IMR-90 (cell line): ENCODE data around the gene SPARCL1. TPM values are rescaled to one million over a fixed set of nuclear protein-coding genes. Genes with fewer than 3 reads are reported as not detected.

ENCODE experiments used
- ATAC-seq: fragments of 200-7000 bp; cut with Tn5 transposase; 2 replicates; pipeline ENCODE4 v1.9.1; 2020; ENCODE audit warnings: low read depth, mild to moderate bottlenecking, moderate library complexity
- BruUV-seq: library from RNA; stranded (reverse); fragments of 400-500 nt; replicated peaks from 2 replicates; lab custom pipeline; 2021; lab: Mats Ljungman, UMichigan
- CTCF ChIA-PET: fragments of 300-600 bp; formaldehyde crosslinking; extraction: SDS; loops from one replicate; lab custom pipeline; 2021; ENCODE audit warnings: antibody characterized with exemption; lab: Yijun Ruan, JAX
- POLR2A ChIA-PET: fragments of 300-600 bp; sonication (Branson Sonifier 250); formaldehyde crosslinking; loops from one replicate; lab custom pipeline; 2022; ENCODE audit warnings: antibody characterized with exemption; ENCODE audit not compliant: unreplicated experiment; lab: Charles Lee
- DNase-seq: peaks from one replicate; pipeline ENCODE4 v3.0.0; 2013
- H2AFZ ChIP-seq: replicated peaks from 2 replicates; pipeline ENCODE3; 2013; ENCODE audit warnings: low read length, mild to moderate bottlenecking; ENCODE audit not compliant: poor library complexity
- H2AK5ac ChIP-seq: 2 replicates; pipeline ENCODE4 v1.6.1; 2013; ENCODE audit warnings: low read depth, low read length, inconsistent platforms
- H2AK9ac ChIP-seq: replicated peaks from 2 replicates; pipeline ENCODE3; 2013; ENCODE audit warnings: mild to moderate bottlenecking, low read depth, low read length, moderate library complexity; ENCODE audit not compliant: poor library complexity
- H2BK120ac ChIP-seq: 2 replicates; pipeline ENCODE4 v1.6.1; 2013; ENCODE audit warnings: low read depth, low read length, inconsistent platforms
- H2BK15ac ChIP-seq: 3 replicates; pipeline ENCODE4 v1.6.1; 2013; ENCODE audit warnings: low read depth, low read length, inconsistent platforms
- H2BK20ac ChIP-seq: 2 replicates; pipeline ENCODE4 v1.6.1; 2013; ENCODE audit warnings: low read depth, mild to moderate bottlenecking, inconsistent platforms, low read length, moderate library complexity
- H2BK5ac ChIP-seq: 2 replicates; pipeline ENCODE4 v1.6.1; 2013; ENCODE audit warnings: mild to moderate bottlenecking, low read depth, low read length, inconsistent platforms; ENCODE audit not compliant: poor library complexity, severe bottlenecking
- H3K14ac ChIP-seq: replicated peaks from 2 replicates; pipeline ENCODE4 v1.6.1; 2013; ENCODE audit warnings: low read depth, low read length, inconsistent platforms
- H3K18ac ChIP-seq: 2 replicates; pipeline ENCODE4 v1.6.1; 2013; ENCODE audit warnings: low read depth, low read length, control low read depth
- H3K23ac ChIP-seq: 2 replicates; pipeline ENCODE4 v1.6.1; 2013; ENCODE audit warnings: low read depth, low read length, inconsistent platforms
- H3K27ac ChIP-seq: 2 replicates; pipeline ENCODE4 v1.5.1; 2013; ENCODE audit warnings: mild to moderate bottlenecking, control low read depth, low read length; ENCODE audit not compliant: insufficient read depth
- H3K27me3 ChIP-seq: 2 replicates; pipeline ENCODE4 v1.6.1; 2013; ENCODE audit warnings: low read length; ENCODE audit not compliant: control insufficient read depth, insufficient read depth
- H3K36me3 ChIP-seq: 2 replicates; pipeline ENCODE4 v1.6.1; 2013; ENCODE audit warnings: low read length, mixed read lengths; ENCODE audit not compliant: control insufficient read depth, insufficient read depth
- H3K4ac ChIP-seq: 2 replicates; pipeline ENCODE4 v1.6.1; 2013; ENCODE audit warnings: low read depth, low read length, inconsistent platforms
- H3K4me1 ChIP-seq: 2 replicates; pipeline ENCODE4 v1.6.1; 2013; ENCODE audit warnings: low read length, mixed read lengths; ENCODE audit not compliant: control insufficient read depth, insufficient read depth
- H3K4me2 ChIP-seq: 2 replicates; pipeline ENCODE4 v1.6.1; 2013; ENCODE audit warnings: low read depth, mild to moderate bottlenecking, control low read depth, low read length, moderate library complexity
- H3K4me3 ChIP-seq: 2 replicates; pipeline ENCODE4 v1.5.1; 2013; ENCODE audit warnings: low read depth, mild to moderate bottlenecking, control low read depth, low read length, moderate library complexity; ENCODE audit not compliant: insufficient read depth
- H3K56ac ChIP-seq: 2 replicates; pipeline ENCODE4 v1.6.1; 2013; ENCODE audit warnings: low read length, inconsistent platforms; ENCODE audit not compliant: insufficient read depth; ENCODE audit errors: extremely low read depth
- H3K79me1 ChIP-seq, 2 experiments: 2 replicates each; pipeline ENCODE4 v1.6.1; 2013; ENCODE audit warnings: low read length in 2 of 2, inconsistent platforms in 1 of 2, low read depth in 1 of 2
- H3K9ac ChIP-seq: 2 replicates; pipeline ENCODE4 v1.6.1; 2013; ENCODE audit warnings: low read depth, low read length, control low read depth
- H3K9me1 ChIP-seq: 2 replicates; pipeline ENCODE4 v1.6.1; 2013; ENCODE audit warnings: low read length, inconsistent platforms; ENCODE audit not compliant: insufficient read depth
- H3K9me3 ChIP-seq: 2 replicates; pipeline ENCODE4 v1.6.1; 2013; ENCODE audit warnings: low read length; ENCODE audit not compliant: control insufficient read depth, insufficient read depth
- H4K20me1 ChIP-seq: 2 replicates; pipeline ENCODE4 v1.6.1; 2013; ENCODE audit warnings: low read length, inconsistent platforms; ENCODE audit not compliant: insufficient read depth
- H4K5ac ChIP-seq: 2 replicates; pipeline ENCODE4 v1.6.1; 2013; ENCODE audit warnings: mild to moderate bottlenecking, low read depth, low read length, control low read depth
- H4K8ac ChIP-seq, 2 experiments: 2 replicates each; pipeline ENCODE4 v1.6.1; 2013; ENCODE audit warnings: low read depth in 2 of 2, low read length in 2 of 2, control low read depth in 1 of 2, inconsistent platforms in 1 of 2
- H4K91ac ChIP-seq: 2 replicates; pipeline ENCODE4 v1.6.1; 2013; ENCODE audit warnings: low read depth, low read length, inconsistent platforms; ENCODE audit not compliant: insufficient read depth
- BHLHE40 ChIP-seq: fragments of 150-350 bp; IDR thresholded peaks from 2 replicates; pipeline ENCODE4 v1.6.1; 2016; ENCODE audit warnings: mild to moderate bottlenecking, low read depth, low read length
- CEBPB ChIP-seq: IDR thresholded peaks from 2 replicates; pipeline ENCODE4 v1.6.1; 2012; ENCODE audit warnings: low read depth, low read length, improper control_type of control experiment
- CHD1 ChIP-seq: IDR thresholded peaks from 2 replicates; pipeline ENCODE4 v1.6.1; 2012; ENCODE audit warnings: low read depth, low read length, improper control_type of control experiment
- FOS ChIP-seq: fragments of 150-350 bp; IDR thresholded peaks from 2 replicates; pipeline ENCODE4 v1.6.1; 2016; ENCODE audit warnings: low read depth, low read length
- MAZ ChIP-seq: IDR thresholded peaks from 2 replicates; pipeline ENCODE4 v1.6.1; 2012; ENCODE audit warnings: low read depth, mild to moderate bottlenecking, low read length, improper control_type of control experiment, moderate library complexity, borderline replicate concordance
- MXI1 ChIP-seq: IDR thresholded peaks from 2 replicates; pipeline ENCODE4 v1.6.1; 2012; ENCODE audit warnings: low read depth, mild to moderate bottlenecking, low read length, moderate library complexity, borderline replicate concordance
- NFE2L2 ChIP-seq: fragments of 150-350 bp; IDR thresholded peaks from 2 replicates; pipeline ENCODE4 v1.6.1; 2016; ENCODE audit warnings: low read depth, mild to moderate bottlenecking, low read length
- POLR2A ChIP-seq: IDR thresholded peaks from 2 replicates; pipeline ENCODE4 v1.6.1; 2012; ENCODE audit warnings: mild to moderate bottlenecking, low read depth, low read length
- RAD21 ChIP-seq: IDR thresholded peaks from 2 replicates; pipeline ENCODE4 v1.6.1; 2012; ENCODE audit warnings: low read length, improper control_type of control experiment
- RFX5 ChIP-seq: IDR thresholded peaks from 2 replicates; pipeline ENCODE4 v1.8.0; 2012; ENCODE audit warnings: low read depth, mild to moderate bottlenecking, low read length, moderate library complexity
- whole genome bisulfite sequencing, 2 experiments: methylation state at CpG; one replicate each; pipeline versions ENCODE4 v1.1.5 to v1.1.7; 2013; ENCODE audit warnings: missing lambda C conversion rate in 2 of 2; ENCODE audit not compliant: insufficient read length in 1 of 2; ENCODE audit errors: extremely low coverage in 2 of 2; 5-methylcytosine and 5-hydroxymethylcytosine counted together
- dilution Hi-C: fragments of 300-500 bp; cut with HindIII; formaldehyde crosslinking; loops from one replicate; pipeline ENCODE4 v1.14.3; 2018; ENCODE audit warnings: low sequenced_read_pairs; ENCODE audit not compliant: unreplicated experiment
- in situ Hi-C: fragments of 300-500 bp; cut with MboI; formaldehyde crosslinking; loops from 3 replicates; pipeline ENCODE4 v1.14.3; 2019; ENCODE audit warnings: low sequenced_read_pairs, inconsistent platforms, mixed read lengths
- intact Hi-C: fragments of 100-400 bp; cut with micrococcal nuclease; formaldehyde crosslinking; loops from 2 replicates; pipeline ENCODE4 v1.10.0; 2022
- polyA plus RNA-seq, 3 experiments: library from polyadenylated mRNA; depleted of rRNA; stranded (reverse); fragments of >200 nt; gene quantifications; 2 replicates each; pipeline ENCODE4 v1.2.3, GENCODE V29; 2012; ENCODE audit warnings: low replicate concordance in 1 of 3
- total RNA-seq: library from RNA; depleted of rRNA; stranded (reverse); fragments of >200 nt; gene quantifications from 2 replicates; pipeline ENCODE4 v1.2.3, GENCODE V29; 2012
- TF ChIP-seq, protein P1 (sequence below): fragments of 150-350 bp; IDR thresholded peaks from 2 replicates; pipeline ENCODE4 v1.6.1; 2017; ENCODE audit warnings: mild to moderate bottlenecking, antibody characterized with exemption, low read length, low read depth
- TF ChIP-seq, protein P2 (sequence below): fragments of 150-350 bp; IDR thresholded peaks from 2 replicates; pipeline ENCODE4 v1.6.1; 2016; ENCODE audit warnings: low read depth, mild to moderate bottlenecking, low read length, moderate library complexity, borderline replicate concordance
- TF ChIP-seq, protein P3 (sequence below): conservative IDR thresholded peaks from 2 replicates; pipeline ENCODE4 v1.5.1; 2012; ENCODE audit warnings: mild to moderate bottlenecking, low read depth, low read length, improper control_type of control experiment

The SPARCL1 gene
- total and polyA plus RNA-seq, 2 of the 4 experiments (the other 2 are of a cell fraction): not detected

DNA sequence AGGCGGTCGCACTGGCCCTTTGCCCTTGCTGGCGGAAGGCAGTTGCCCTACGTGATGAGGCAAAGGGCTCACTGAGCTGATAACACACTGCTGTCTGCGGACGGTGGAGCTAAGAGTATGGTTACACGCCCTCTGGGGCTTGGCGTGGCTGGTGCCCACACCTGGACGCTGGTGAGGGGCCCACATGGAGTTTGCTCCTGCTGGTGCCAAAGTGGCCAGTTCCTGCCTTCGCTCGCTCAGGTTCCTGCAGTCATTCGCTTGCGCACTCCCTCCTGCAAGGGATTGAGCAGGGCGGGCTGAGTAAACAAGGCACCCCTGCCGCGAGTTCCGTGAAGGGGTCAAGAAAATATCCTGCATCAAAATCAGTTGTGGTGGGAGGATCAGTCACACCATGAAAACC, 18.4 kb downstream of the SPARCL1 start:
- H3K9me1 ChIP-seq: peaks cover 9% of the 10 kb centered on the region
- H2AK9ac ChIP-seq: no peak overlapping the region
- H3K4me3 ChIP-seq: no peak overlapping the region
- H4K91ac ChIP-seq: no peak overlapping the region
- no peak overlapping the region for H3K4ac ChIP-seq
- no TSS peak for BruUV-seq
- no peaks in the 10 kb centered on the region for H3K27me3 ChIP-seq
- H2AFZ ChIP-seq: no peak overlapping the region
- peaks cover 5% of the 10 kb centered on the region for H3K4me1 ChIP-seq
- intact Hi-C loops: no loop called here
- DNase-seq: no peak
- H3K14ac ChIP-seq: no peak overlapping the region
- H4K8ac ChIP-seq: no peak overlapping the region
- no peak overlapping the region for H3K4me2 ChIP-seq
- no peak overlapping the region for H2BK5ac ChIP-seq
- no peak overlapping the region for H3K56ac ChIP-seq
- H3K27ac ChIP-seq: no peak overlapping the region
- H3K79me1 ChIP-seq: no peaks in the 10 kb centered on the region
- no peaks in the 10 kb centered on the region for H3K9me3 ChIP-seq
- WGBS, 2 experiments: 95% methylated on average over 7 of the region's 17 CpGs; no CpG with 5 or more reads in 1 of the 2 experiments
- no peak for ATAC-seq
- TF ChIP-seq FOS: no peak
- TF ChIP-seq, protein P1, sequence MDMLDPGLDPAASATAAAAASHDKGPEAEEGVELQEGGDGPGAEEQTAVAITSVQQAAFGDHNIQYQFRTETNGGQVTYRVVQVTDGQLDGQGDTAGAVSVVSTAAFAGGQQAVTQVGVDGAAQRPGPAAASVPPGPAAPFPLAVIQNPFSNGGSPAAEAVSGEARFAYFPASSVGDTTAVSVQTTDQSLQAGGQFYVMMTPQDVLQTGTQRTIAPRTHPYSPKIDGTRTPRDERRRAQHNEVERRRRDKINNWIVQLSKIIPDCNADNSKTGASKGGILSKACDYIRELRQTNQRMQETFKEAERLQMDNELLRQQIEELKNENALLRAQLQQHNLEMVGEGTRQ: no peak
- TF ChIP-seq RFX5: no peak
- TF ChIP-seq NFE2L2: no peak
- no peak for TF ChIP-seq RAD21
- TF ChIP-seq, protein P2, sequence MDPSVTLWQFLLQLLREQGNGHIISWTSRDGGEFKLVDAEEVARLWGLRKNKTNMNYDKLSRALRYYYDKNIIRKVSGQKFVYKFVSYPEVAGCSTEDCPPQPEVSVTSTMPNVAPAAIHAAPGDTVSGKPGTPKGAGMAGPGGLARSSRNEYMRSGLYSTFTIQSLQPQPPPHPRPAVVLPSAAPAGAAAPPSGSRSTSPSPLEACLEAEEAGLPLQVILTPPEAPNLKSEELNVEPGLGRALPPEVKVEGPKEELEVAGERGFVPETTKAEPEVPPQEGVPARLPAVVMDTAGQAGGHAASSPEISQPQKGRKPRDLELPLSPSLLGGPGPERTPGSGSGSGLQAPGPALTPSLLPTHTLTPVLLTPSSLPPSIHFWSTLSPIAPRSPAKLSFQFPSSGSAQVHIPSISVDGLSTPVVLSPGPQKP: no peak
- no peak for TF ChIP-seq MAZ
- no peak for TF ChIP-seq CEBPB
- no peak for TF ChIP-seq MXI1
- TF ChIP-seq CHD1: no peak
- TF ChIP-seq BHLHE40: no peak
- TF ChIP-seq, protein P3, sequence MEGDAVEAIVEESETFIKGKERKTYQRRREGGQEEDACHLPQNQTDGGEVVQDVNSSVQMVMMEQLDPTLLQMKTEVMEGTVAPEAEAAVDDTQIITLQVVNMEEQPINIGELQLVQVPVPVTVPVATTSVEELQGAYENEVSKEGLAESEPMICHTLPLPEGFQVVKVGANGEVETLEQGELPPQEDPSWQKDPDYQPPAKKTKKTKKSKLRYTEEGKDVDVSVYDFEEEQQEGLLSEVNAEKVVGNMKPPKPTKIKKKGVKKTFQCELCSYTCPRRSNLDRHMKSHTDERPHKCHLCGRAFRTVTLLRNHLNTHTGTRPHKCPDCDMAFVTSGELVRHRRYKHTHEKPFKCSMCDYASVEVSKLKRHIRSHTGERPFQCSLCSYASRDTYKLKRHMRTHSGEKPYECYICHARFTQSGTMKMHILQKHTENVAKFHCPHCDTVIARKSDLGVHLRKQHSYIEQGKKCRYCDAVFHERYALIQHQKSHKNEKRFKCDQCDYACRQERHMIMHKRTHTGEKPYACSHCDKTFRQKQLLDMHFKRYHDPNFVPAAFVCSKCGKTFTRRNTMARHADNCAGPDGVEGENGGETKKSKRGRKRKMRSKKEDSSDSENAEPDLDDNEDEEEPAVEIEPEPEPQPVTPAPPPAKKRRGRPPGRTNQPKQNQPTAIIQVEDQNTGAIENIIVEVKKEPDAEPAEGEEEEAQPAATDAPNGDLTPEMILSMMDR: no peak
- TF ChIP-seq POLR2A: no peak
- H2AK5ac ChIP-seq: no peak overlapping the region
- H3K9ac ChIP-seq: no peak overlapping the region
- H2BK15ac ChIP-seq: no peak overlapping the region
- no peak overlapping the region for H3K23ac ChIP-seq
- no peaks in the 10 kb centered on the region for H3K36me3 ChIP-seq
- H4K5ac ChIP-seq: no peak overlapping the region
- CTCF ChIA-PET: interaction anchor here (1.0 kb wide), 1 partner anchor 14 kb away, joined by 3 read pairs; no protein-coding TSS in a partner anchor
- in situ Hi-C loops: no loop called here
- H3K18ac ChIP-seq: no peak overlapping the region
- H4K20me1 ChIP-seq: no peaks in the 10 kb centered on the region
- no peak overlapping the region for H2BK20ac ChIP-seq
- no peak overlapping the region for H2BK120ac ChIP-seq
- POLR2A ChIA-PET: no interaction called here
- dilution Hi-C loops: no loop called here
